Hematopoietic multipotent progenitor cell treated with erythropoietin and hydrocortisone succinate and interleukin-3 and kit ligand, for 4 days (in vitro differentiated cells): ENCODE results near the gene MIAT.

Experiments used
- DNase-seq: peaks from one replicate; pipeline ENCODE4 v3.0.0-alpha.2; 2015

Gene MIAT

DNA sequence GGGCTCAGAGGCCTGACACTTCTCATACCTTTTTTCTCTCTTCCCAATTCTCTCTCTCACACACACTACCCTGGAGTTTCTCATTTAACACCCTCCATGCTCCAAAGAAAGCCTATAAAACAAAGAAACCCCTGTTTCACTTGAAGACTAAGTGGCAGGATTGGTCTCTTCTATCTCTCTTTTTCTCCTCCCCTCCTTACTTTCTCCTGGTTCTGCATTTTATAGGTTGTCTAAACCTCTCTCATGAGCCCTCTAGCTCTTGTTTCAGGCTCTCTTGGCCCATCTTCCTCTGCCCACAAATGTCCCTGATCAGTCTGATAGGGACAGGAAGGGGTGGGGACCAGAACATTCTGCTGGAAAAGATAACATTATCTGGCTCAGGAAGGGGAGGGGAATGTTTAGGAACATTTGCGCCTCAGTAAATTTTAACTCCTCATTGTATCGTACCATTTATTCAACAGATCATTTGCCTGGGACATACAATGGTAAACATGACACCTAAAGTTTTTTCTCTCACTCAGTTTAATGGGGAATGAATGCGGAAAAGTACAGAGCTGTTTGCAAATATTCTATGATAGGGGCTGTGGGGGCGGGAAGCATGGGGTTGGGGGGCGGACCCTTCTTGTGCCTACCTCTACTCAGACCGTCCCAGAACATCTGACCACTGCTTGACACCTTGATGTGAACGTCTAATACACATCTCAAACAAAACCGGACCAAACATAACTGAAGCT lies 24.8 kb upstream of the MIAT start:
- DNase-seq, result peak; percentile 97

- DNase-seq, result no peak
Measured at GRCh38 chr22:26634189-26634588, 23.2 kb upstream of the MIAT start.

DNA sequence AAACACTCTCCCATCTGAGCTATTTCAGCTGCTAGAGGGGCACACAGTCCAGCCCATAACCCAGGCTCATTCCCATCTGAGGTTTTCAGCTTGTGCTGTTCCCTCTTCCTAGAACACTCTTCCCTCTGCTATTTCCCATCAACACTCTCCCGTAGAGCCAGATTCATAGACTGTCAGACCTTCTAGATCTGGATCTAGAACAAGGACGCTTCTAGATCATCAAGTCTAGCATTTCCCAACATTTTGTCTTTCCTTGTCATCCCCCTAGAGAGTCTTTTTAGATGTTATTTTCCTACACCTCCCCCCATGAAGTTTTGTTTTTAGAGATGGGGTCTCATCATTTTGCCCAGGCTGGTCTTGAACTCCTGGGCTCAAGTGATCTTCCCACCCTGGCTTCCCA lies 22.3 kb upstream of the MIAT start:
- DNase-seq, result no peak

GRCh38 chr22:26636296-26636695 lies 21.1 kb upstream of the MIAT start:
- DNase-seq, result no peak

GRCh38 chr22:26642465-26643417 lies 14.6 kb upstream of the MIAT start:
- peak; percentile 84 for DNase-seq

GRCh38 chr22:26643418-26644100 lies 13.8 kb upstream of the MIAT start:
- no peak for DNase-seq

GRCh38 chr22:26646158-26646557 lies 11.2 kb upstream of the MIAT start:
- no peak for DNase-seq

DNA sequence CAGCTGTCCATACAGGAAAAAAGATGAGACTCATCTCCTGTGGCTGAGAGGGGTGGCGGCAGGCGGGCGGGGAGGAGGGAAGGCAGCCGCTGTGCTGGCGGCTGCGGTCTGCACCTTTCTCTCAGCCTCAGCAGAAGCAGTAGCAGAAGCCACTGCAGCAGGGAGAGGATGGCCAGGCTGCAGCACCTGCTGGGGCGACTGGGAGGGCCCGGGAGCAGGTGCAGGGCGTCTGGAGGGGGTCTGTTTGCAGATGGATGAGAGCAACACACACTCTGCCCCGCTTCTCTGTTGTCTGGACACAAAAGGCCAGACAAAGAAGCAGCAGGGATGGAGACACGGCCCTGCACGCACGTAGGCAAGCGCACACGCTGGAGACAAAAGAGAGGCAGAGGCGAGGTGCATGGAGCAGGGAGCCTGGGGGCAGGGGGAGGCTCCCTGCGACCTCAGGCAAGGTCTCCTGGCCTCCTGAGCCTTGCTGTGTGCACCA lies 9.3 kb upstream of the MIAT start:
- peak; percentile 70 for DNase-seq

- DNase-seq, result peak; percentile 79
Measured at GRCh38 chr22:26648528-26649388, 8.6 kb upstream of the MIAT start.

DNA sequence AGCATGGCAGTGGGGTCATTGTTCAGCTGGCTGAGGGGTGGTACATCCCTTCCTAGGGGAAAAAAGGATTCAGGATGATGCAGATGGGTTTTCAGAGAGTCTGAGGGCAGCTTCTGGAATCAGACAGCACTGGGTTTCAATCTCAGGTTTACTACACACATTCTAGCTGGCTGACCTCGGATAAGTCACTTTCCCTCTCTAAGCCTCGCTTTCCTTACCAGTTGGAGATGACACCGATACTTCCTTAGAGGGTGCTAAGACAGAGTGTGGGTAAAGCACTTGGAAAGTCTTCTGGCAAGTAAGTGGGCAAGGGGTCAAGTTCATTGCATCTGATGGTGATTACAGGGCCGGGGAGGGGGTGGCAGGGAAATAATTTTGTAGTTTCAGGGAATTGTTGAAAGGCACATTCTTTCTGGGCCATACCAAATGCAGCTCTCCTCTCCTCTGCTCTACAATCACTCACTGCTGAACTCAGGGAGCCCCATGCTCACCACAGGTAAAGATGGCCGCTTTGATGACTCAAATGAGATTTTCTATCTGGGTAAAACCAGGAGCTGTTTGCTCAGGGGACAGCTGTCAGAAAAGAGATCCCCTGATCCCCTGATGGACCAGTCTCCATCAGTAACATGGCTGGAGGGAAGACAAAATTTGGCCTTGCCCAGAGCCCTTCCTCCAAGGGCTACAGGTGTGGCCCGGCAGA lies 6.5 kb upstream of the MIAT start:
- DNase-seq, result no peak

DNA sequence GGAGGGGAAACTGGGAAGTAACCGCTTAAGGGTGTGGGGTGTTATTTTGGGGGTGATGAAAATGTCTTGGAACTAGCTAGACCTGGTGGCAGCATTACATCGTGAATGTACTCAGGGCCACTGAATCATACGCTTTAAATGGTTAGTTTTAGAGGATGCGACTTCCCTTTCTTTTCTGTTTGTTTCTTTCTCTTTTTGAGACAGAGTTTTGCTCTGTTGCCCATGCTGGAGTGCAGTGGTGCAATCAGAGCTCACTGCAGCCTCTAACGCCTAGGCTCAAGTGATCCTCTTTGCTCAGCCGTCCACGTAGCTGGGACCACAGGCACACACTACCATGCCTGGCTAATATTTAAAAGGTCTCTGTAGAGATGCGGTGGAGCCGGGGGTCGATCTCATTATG lies 5.6 kb upstream of the MIAT start:
- no peak for DNase-seq

DNA sequence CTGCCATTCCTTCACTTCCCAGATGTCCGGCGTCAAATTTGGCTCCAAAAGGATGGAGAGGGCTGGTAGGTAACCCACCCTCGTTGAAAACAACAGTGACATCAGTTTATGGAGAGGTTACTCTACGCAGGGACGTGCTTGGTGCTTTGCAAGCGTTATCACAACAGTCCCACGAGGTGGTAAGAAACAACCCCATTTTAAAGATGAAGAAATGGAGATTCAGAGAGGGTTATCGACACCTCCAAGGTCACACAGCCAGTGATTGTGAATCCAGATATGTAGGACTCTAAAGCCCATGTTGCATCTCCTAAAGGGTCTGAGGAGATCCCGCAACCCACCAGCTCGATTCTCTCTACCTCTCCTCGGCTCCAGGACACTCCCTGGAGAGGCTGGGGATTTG lies 773 bp downstream of the MIAT start:
- DNase-seq, result peak; percentile 48

DNA sequence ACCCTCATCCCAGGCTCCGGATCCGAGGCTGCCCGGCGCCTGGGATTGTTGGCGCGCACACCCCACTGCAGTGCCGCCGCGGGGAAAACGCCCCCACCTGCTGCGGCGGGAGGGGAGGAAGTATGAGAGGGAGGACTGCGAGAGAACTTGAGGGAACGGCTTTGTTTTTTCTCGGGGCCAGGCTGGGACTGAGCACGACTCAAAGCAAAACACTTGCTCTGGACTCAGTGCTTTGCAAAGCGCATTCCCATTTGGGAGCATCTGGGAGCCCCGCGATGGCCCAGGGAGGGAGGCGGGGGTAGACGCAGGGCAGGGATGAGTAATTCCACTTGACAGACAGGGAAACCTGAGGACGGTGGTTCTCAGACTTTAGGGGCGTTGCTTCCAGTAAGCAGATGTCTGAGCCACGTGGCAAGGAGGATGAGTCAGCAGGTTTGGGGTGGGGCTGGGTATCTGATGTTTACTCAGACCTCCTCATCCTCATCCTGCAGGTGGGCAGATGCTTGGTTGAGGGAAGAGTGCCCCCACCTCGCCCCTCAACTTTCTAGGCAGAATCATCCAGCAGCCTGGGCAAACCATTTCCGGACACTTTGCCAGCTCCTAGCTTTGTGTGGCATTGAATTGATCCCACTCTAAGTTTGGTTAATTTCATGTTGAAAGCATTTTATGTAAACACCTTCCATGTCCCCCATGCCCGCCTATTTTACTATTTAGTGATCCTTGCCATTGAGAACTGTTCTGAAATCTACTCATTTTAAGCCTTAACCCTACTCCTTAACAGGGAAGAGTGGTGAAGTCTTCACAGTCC lies 1.5 kb downstream of the MIAT start:
- peak; percentile 91 for DNase-seq

- no peak for DNase-seq
Measured at GRCh38 chr22:26660356-26660755, 3.0 kb downstream of the MIAT start.

DNA sequence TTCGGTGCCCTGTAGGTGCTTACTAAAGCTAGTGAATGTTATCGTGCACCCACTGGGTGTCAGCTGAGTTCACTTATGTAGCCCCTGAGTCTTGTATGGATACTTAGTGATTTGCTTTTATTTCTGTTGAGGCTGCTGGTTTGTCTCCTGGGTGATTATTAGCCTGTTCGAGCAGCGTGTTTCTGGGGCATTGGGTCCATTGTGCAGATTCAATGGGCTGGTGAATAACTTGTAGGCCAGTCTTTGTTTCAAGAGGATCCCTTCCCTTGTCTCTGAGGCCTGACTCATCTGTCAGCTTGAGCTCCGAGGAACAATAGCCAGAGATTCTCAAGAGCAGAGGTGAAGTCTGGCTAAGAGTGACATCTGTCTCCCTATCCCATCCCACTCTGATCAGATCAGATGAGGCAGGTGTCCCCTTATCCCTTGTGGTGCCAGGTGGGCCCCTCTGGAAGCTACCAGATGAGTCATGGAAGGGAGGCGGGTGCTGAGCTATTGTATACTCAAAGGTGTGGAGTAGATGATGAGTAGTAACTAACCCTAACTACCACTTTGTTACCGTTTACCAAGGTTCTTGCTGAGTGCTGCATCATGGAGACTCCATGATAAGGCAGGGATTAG lies 3.7 kb downstream of the MIAT start:
- no peak for DNase-seq

GRCh38 chr22:26662160-26662559 lies 4.8 kb downstream of the MIAT start:
- no peak for DNase-seq

DNA sequence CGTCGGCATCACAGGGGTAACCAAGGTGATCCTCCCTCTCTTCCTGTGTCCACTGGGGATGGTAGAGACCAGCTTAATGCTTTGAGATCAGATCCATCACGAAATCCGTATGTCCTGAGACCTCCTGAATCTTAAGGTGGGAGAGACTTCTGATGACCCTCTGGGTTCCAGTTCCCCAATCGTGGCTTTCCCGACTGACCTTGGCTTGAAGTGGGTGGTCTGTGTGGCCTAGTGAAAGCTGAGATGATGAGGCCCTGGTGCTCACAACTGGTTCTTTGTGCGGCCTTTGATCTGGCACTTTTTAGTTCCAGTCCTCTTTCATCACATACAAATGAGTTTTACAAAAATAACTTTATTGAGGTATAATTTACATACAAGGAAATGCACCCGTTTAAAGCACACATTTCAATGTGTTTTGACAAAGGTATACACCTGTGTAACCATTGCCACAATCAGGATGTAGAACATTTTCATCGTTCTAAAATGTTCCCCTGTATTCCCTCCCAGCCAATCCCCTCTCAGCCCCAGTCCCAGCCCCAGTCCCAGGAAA lies 6.1 kb downstream of the MIAT start:
- no peak for DNase-seq

GRCh38 chr22:26665813-26666231 lies 8.4 kb downstream of the MIAT start:
- no peak for DNase-seq

DNA sequence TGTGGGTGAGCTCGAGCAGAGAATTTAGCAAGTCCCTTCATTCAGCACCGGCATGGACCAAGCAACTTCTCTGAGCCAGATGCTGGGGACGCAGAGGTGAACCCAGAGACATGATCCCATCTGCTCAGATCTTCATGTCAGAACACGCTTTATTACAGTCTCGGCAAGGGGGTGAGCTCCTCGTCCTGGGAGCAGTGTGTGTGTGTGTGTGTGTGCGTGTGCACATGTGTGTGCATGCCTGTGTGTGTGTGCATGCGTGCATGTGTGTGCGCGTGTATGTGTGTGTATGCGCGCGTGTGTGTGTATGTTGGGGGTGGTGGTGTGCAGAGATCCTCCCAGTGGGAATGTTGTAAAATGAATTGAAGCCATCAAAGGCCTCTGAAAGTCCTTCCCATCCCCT lies 9.8 kb downstream of the MIAT start:
- DNase-seq, result no peak

DNA sequence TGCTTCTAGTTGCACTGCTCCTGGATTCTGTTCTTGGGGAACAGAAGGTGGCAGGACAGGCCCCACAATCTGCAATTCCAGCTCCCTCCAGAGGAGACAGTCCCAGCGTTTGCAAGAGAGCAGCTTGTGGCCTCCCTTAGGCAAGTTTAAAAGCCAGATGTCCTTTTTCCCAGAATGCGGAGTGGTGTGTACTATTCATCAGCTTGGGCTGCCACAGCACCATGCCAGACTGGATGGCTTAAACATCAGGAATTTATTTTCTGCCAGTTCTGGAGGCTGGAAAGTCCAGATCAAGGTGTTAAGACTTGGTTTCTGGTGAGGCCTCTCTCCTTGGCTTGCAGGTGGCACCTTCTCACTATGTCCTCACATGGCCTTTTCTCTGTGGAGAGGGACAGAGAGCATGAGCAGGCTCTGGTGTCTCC lies 11.7 kb downstream of the MIAT start:
- DNase-seq, result peak; percentile 77
